Astrocyte (in vitro differentiated cells and primary cell): ENCODE data around the gene ZP3.
"Not testable (repeated sequence)": the region's sequence is repeated elsewhere in the genome, so short reads cannot be mapped to it uniquely, and the experiment has no call there.

Source experiments
- CTCF ChIP-seq: IDR thresholded peaks from 2 replicates; pipeline ENCODE4 v1.5.1; 2011; ENCODE audit warnings: low read depth, mild to moderate bottlenecking, inconsistent platforms, low read length, moderate library complexity; ENCODE audit not compliant: insufficient read depth
- EZH2 ChIP-seq: IDR thresholded peaks from 2 replicates; pipeline ENCODE4 v1.6.1; 2012; ENCODE audit warnings: mild to moderate bottlenecking, low read length, inconsistent platforms; ENCODE audit not compliant: insufficient read depth

- TF ChIP-seq CTCF, EZH2: not testable (repeated sequence)
These were observed 808 bp downstream of the ZP3 start for GRCh38 chr7:76425558-76425957.
